ENCODE measurements around the gene PCK2.

PCK2 gene

GRCh38 chr14:24075485-24076301 lies 18.4 kb upstream of the PCK2 start:
- DNase-seq (ENCODE audit: low spot score) = no peak

- no peak for DNase-seq (ENCODE audit: low spot score)
These were observed 17.9 kb upstream of the PCK2 start for GRCh38 chr14:24076302-24076601.

- no peak for DNase-seq (ENCODE audit: low spot score)
These were observed 17.0 kb upstream of the PCK2 start for GRCh38 chr14:24077086-24077485.

DNA sequence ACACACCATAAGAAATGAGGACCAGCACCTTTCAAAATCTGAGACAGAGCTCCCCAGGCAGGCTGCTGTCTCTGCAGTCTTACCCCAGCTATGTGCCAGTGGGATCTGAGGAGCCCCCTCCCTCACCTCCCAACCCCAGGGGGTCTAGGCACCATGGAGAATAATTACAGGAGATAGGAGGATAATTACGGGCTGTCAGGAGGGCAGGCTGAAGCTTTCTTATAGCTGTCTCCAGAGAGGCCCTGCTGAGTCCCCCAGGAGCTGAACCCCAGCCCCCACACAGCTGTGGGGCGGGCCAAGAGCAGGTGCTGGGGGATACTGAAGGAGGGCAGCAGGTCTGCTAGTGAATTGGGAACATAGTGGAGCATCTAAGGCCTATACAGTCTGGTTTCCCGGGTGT lies 16.0 kb upstream of the PCK2 start:
- no peak for DNase-seq (ENCODE audit: low spot score)

DNA sequence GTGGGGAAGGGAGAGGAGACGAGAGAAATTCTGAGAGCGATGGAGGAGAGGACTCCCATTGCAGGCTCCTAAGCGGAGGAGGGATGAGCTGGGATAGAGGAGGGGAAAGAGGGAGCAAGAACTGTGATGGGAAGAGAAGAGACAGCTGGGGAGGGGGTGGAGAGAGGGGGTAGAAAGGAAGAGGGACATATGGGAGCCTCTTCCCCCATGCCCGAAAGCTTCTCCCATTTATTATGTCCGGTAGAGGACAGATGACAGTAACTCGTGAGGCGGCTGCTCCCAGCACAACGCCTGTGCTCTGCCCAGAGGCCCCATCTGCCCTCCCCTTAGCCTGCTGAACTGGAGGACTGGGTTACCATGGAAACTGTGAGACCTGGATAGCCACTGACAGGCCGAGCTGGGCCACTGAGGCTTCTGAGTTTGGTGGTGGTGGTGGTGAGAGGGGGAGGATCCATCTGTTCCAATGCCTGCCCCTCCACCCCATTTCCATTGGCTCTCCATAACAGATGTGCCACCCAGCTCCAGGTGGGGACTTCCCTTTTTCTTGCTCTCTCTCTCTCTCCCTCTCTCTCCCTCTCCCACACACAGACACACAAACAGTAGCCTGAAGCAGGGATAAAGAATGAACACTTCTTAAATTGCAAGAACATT lies 14.5 kb upstream of the PCK2 start:
- DNase-seq (ENCODE audit: low spot score) = no peak

DNA sequence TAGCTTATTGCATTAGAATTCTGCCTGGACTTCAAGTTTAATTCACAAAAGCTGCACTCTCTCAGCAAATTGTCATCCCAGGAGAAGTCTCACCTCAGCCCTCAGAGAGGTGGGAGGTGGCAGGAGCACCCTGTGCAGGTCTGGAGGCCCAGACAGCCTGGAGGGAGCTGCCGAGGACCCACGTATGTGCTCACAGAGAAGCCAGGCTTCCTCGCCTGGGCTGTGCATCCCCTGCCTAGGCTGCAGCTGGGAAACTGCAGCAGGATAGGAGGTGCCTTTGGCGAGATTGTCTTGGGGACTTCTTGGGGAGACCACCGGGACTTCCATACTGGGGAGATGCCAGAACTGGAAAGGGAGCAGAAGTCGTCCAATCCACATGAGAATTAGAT lies 14.0 kb upstream of the PCK2 start:
- no peak for DNase-seq (ENCODE audit: low spot score)

- peak; percentile 63 for DNase-seq (ENCODE audit: low spot score)
These were observed 13.0 kb upstream of the PCK2 start for GRCh38 chr14:24080888-24081738.

GRCh38 chr14:24081739-24082211 lies 12.3 kb upstream of the PCK2 start:
- no peak for DNase-seq (ENCODE audit: low spot score)

DNA sequence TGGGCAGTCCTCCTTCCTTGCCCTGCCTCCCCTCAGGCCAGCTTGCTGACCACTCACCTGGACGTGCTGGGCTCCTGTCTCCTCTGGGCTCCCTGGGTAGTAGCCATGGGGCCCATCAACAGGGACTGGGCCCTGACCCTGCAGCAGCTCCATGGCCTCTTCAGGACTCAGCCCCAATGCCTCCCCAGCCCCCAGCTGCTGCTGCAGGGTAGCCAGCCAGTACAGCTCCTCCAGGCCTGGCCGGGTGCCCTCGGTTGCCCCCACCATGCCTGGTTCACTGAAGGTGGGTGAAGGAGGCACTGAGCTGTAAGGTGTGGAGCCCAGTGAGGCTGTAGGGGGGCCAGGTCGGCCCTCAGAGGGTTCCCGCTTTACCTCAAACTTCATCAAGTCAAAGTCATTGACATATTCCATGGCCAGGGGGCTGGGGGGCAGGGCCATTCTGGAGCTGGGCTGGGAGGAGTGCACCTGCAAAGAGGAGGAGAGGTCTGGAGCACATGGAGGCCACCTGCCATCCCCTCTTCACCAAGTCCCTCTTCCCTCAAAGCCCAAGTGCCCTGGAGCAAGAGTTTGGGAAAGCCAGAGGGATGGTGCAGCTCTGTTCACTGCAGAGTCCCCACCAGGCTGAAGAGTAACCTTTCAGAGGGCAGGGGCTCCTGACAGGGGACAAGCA lies 11.6 kb upstream of the PCK2 start:
- no peak for DNase-seq (ENCODE audit: low spot score)

DNA sequence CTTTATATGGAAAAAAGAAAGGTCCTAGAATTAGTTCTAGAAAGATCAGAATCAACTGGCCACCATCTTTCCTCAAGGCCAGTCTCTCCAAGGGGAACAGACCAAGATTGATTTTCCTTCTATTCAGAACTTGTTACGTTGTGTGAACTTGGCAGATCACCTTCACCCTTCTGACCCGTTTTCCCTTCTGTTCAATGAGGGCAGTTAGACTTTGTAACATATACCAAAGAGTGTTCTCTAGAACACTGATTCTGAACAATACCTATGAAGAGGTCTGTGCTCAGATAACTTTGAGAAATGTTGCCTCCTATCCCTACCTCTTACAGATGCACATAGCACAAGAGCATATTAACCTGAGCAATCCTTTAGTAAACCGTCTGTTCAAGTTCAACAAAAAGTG lies 10.6 kb upstream of the PCK2 start:
- no peak for DNase-seq (ENCODE audit: low spot score)

DNA sequence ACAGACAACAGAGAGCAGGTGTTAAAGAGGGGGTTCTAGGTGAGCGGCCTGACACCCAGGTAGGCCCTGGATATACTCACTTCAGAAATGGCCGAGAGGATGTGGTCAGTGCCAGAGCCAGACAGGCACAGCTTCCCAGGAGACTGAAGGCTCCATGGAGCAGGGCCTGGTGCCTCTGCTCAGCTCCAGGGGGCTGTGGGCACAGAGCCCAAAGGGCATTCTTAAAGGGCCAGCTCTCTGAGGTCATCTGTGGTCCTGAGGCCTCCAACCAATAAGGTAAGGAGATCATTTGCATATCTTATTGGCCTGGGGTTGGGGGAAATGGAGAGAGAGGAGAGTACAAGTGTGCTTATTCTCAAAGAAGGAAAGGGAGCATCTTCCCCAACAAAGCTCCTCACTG lies 9.7 kb upstream of the PCK2 start:
- no peak for DNase-seq (ENCODE audit: low spot score)

DNA sequence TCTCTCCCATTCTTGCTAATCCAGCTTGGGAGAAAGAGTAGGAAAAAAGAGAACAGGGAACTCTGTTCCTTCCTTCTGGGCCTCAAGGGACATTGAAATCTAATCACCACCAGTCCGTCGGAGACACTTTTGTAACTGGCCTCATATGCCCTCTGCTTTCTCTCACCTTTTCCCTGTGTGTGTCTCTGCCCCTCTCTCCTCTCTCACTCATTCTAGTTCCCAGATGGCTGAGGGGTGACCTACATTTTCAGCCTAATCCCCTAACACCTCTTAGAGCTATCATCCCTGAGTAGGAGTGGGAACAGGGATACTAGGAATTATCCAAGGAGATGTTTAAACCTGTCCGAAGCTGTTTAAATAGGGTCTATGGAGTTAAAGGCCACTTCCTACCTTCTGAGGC lies 8.9 kb upstream of the PCK2 start:
- no peak for DNase-seq (ENCODE audit: low spot score)

DNA sequence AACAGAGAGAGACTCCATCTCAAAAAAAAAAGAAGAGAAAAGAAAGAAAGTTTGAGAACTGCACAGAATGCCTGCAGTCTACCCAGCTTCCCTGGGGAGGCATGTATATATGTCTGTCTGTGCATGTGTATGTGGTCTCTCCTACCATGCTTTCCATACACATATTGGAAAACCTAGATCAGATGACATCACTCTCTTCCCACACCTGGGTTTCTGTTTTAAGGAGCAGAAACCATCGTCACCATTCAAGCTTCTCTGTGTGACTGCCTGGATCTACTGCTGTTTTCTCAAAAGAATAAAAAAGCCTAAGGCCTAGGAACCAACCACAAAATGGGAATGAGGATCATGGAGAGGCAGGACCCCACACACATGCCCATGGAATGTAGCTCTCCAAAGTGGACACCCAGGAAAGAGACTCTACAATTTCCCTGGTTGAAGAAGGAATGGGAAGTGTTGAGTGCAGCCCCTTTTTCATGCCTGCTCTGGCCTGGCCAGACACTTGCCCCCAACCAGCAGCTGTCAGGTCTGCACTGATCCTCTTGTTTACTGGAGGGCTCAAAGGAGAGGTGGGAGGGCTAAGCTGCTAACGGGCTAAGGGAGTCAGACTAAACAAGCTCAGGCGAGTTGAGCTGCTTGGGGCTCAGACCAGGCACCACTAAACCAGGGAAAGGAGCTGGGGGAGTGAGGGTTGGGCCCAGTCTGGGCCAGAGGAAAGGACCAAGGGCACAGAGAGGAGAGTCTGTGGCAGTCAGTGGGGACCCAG lies 7.7 kb upstream of the PCK2 start:
- no peak for DNase-seq (ENCODE audit: low spot score)

DNA sequence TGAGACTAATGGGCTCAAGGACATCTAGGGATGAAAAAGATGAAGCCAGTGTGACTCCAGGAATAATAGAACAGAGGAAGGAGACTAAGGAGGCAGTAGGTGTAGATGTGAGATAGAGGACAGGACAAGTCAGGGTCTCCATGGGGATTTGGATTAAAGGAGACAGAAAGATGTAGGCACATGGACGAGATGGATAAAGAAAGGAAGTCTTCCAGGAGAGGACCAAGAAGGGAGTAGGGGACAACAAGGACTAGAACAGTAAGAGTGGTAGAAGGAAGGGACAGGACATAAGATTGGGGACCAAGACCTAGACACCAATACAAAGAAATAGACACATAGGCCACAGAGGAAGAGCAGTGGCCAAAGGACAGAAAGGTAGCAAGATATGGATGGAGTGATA lies 7.1 kb upstream of the PCK2 start:
- DNase-seq (ENCODE audit: low spot score) = no peak

DNA sequence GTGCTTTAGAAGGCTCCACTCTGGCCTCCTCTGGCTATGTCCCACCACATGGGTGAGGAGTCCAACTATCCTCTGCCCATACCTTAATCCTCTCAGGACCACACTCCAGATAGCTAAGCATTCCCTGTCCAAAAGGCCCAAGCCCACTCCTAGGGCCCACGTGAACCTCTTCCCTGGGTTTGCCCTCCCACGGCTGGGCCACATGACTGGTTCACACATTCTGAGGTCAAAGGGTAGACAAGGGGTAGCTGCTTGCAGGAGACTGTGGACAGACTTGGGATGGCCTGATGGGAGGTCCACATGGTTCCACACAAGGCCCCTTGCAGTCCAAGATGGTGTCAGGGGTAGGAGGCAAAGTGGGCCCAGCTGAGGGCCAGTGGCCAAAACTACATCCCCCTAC lies 6.0 kb upstream of the PCK2 start:
- DNase-seq (ENCODE audit: low spot score) = no peak

DNA sequence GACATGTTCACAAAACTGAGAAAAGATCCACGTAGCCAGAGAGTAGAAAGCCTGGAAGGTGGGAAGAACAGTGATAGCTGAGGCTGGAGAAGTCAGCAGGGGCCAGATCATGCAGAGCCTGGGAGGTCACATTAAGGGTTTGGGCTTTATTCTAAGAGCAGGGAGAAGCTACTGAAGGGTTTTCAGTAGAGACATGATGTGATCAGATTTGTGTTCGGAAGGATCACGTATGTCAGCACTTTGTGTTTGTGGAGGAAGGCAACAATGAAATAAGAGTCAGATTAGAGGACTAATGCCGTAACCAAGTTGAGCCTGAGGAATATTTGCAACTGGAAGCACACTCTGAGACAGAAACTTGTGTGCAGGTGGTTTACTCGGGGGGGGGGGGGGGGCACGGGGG lies 4.2 kb upstream of the PCK2 start:
- no peak for DNase-seq (ENCODE audit: low spot score)

DNA sequence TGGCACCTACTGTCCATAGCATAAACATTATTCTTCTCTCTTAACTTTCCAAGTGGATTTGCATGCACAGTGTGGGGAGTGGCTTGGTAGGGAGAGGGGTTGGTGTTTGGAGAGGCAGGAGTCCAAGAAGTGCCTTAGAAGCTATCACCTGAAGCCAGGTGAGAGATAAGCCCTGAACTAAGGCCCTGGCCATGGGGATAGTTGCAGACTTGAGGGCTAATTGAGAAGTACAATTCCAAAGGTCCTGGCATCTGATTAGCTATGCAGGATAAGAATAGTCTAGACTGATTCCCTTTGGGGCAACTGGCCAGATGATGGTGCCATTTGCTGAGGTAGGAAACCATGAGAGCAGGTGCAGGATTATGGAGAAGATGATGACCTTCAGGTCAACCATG lies 2.0 kb upstream of the PCK2 start:
- no peak for DNase-seq (ENCODE audit: low spot score)

DNA sequence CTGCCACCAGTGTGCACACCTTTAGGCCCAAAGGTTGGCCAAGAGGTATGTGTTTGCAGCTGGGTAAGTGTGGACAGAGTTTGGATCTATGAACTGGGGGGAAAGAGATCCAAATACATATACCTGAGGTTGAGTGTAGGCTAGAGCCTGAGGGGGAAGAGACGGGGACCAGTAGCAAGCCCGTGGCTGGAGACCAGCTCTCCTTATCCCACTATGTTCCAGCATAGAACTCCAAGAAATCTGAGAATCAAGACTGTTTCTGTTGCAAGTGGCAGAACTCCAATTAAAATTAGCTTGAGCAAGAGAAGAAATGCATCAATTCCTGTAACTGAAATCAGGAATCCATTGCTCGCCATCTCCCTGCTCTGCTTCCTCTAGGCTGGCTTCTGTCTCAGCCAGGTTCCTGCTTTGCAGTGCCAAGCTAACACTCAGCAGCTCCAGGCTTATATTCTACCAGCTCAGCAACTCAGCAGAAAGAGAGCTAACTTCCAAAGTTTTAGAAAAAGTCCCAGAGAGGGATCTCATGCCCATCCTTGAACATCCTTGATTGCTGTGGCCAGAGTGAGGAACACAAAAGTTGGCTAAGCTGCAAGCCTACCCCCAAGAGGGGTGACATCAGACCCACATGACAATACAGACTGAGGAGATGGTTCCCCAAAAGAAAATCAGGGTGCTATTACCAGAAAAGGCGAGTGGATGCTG lies 1.5 kb upstream of the PCK2 start:
- no peak for DNase-seq (ENCODE audit: low spot score)

DNA sequence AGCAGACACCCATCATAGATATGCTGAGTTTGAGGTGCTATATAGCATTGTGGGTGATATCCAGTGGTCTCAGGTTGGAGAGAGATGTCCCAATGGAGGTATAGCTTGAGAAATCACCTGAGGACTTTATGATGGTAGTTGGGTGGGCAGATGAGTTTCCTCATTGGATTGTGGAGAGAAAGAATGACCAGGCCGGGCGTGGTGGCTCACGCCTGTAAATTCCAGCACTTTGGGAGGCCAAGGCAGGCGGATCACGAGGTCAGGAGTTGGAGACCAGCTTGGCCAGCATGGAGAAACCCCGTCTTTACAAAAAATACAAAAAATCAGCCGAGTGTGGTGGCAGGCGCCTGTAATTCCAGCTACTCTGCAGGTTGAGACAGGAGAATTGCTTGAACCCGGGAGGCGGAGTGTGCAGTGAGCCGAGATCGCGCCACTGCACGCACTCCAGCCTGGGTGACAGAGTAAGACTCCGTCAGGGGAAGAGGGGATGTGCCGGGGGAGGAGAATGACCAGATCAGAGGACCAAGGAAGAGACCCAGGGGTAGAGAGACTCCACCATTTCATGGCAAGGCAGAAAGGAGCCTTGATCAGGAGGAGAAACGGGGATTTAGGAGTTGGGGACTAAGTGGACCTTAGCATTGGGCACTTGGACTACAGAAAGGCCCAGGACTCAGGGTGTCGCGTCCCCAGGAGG lies 757 bp upstream of the PCK2 start:
- no peak for DNase-seq (ENCODE audit: low spot score)

DNA sequence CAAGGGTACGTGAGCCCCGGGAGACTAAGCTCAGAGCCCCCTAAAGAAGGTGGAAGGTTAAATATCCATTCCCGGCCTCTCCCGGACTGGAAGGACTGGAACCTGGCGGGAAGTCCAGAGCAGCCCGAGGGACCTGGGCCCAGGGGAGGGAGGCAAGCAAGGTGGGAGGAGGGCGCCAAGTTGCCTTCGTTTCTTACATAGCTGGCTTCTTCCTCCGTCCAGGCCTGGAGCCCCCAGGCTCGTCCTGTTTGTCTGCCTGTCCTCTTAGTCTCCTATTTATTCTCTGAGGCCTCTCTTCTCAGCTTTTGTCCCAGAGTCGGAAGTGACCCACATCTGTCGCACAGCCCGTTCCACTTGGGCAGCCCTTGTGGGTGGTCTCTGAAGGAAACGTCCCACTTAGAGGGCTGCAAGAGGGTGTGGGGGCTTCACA lies 745 bp downstream of the PCK2 start:
- DNase-seq (ENCODE audit: low spot score) = no peak
